NCI-H748 (cell line): Measurements from ENCODE around the gene BPIFB6.

Experiments used
- DNase-seq: peaks from one replicate; lab custom pipeline; 2025; ENCODE audit not compliant: unreplicated experiment; lab: John Stamatoyannopoulos, UW

BPIFB6 gene

DNA sequence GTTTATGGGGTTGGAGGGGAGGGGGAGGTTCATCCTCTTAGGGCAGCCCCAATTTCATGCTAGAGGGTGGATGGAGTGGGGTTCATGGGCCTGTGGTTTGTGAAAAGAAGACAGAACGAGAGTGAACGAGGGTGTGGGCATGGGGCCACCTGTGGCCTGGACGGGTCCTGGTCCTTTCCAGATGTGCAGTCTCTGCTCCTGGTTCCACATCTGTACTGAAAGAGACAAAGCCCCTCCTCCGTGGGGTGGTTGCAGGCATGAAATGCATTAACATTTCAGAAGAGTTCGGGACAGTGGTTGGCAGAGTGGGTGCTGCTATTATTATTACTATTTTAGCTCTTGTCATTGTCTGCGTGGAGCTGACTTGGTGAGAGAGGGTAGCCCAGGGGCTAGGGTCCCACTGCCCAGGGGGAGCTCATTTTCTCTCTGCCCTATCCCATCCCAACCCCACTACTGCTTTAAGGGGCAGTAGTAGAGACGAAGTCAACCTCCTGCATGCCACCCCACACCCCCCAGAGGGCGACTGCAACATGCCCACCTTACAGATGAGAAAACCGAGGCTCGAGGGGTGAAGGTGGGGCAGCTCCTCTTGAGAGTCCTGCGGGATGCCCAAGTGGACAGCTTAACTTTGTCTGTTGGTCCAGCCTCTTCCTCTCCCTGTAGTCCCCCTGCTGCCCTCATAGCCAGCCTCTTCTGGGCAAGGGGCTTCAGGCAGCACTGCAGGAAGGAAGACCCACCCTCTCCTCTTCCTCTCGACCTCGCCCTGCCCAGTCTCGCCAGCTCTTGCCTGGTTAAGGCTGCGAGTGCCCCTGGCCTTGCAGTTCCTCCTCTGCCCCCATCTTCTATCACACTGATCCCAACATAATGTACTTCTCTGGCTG, 15.5 kb upstream of the BPIFB6 start:
- DNase-seq, result no peak

GRCh38 chr20:33016581-33017109, 14.8 kb upstream of the BPIFB6 start:
- DNase-seq, result no peak

GRCh38 chr20:33017542-33017941, 13.9 kb upstream of the BPIFB6 start:
- no peak for DNase-seq

- no peak for DNase-seq
Measured at GRCh38 chr20:33018169-33018931, 13.1 kb upstream of the BPIFB6 start.

DNA sequence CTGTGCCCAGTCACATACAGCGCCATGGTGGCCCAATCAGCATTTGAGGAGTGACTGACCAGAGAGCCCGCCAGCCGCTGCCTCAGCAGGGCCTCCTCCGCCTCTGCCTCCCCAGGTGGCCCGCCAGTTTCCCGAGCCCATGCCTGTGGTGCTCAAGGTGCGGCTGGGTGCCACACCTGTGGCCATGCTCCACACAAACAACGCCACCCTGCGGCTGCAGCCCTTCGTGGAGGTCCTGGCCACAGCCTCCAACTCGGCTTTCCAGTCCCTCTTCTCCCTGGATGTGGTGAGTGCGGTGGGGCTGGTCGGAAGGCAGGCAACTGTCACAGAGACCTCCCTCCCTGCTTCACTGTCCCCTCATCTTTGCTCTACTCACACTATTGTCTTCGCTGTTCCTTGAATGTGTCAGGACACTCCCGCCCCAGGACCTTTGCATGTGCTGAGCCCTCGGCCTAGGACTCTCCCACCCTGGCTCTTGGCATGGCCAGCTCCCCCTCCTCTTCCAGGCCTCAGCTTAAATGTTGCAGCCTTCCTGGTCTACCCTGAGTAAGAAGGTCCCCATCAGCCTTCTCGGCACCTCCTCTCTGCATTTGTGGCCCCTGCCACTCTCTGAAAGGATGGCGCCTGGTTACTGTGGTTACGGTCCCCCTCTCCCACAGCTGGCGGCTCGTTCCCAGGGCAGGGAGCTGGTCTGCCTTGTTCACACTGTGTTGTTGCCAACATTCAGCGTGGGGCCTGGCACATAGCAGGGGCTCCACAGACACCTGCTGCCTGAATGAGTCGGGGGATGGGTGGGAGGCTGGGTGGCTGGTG, 11.8 kb upstream of the BPIFB6 start:
- DNase-seq, result peak; percentile 22

DNA sequence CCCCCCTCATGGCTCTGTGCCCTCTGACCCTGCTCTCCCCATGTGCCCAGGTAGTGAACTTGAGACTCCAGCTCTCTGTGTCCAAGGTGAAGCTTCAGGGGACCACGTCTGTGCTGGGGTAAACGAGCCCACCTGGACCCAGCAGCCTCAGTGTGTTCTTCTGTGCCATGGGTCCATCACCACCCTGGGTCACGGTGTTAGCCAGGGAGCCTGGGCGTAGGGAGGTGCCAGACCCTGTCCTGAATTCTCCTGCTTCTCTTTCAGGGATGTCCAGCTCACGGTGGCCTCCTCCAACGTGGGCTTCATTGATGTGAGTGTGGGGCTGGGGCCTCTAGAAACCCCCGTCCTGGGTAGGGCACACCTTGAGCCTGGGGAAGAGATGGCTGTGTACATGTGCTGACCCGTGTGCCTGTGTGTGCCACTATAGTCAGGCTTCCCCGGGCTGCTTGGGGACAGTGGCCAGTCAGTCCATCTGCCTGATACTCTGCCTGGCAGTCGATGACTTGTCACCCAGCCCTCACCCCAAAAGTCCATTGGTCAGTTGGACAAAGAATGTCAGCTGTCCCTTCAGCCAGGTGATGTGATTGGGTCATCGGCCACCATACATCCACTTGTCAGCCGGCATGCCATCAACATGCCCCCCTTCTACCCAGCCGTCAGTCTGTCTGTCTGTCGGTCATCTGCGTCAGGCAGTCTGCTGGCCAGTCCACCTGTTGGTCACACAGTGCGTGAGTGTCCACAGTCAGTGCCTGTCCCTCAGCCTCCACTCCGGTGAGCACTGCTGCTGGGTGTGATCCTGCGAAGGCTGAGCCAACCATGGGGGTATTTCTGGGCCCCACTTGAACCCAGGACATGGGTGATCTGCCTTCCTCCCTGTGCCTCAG, 10.9 kb upstream of the BPIFB6 start:
- no peak for DNase-seq

DNA sequence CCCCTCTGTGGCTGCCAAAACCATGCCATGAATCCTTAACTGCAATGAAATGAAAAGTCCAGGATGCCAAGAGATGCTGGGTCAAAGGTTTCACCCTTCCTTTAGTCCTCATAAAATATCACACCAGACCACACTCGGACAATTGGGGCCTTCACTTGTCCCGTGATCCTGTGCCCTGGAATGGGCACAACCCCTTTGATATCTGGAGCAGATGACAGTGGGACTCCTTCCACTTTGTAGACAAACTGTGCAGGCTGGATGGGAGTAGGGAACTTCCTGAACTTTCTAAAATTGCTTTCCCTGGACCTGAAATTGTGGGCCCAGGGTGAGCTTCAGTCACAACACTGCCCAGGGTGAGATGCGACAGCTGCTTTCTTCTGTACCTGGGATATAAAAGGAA, 9.6 kb upstream of the BPIFB6 start:
- DNase-seq, result no peak

DNA sequence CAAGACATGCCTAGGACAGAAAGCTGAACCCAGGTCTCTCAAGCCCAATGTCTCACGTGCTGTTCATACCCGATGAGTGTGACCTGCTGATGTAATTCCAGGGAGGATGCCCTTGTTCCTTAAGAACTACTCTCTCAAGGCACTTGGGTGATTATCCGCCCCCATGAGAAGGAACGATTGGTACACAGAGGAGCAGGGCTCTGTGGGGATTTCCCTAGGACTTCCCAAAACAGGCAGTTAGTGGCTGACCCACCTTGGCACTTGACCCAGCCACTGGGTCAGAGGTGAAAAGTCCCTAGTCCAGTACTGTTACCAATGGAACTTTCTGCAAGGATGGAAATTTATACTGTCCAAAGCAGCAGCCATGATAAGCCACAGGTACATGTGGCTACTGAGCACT, 9.2 kb upstream of the BPIFB6 start:
- DNase-seq, result no peak

GRCh38 chr20:33022694-33023438, 8.6 kb upstream of the BPIFB6 start:
- no peak for DNase-seq

- no peak for DNase-seq
Measured at GRCh38 chr20:33023439-33024242, 7.8 kb upstream of the BPIFB6 start.

DNA sequence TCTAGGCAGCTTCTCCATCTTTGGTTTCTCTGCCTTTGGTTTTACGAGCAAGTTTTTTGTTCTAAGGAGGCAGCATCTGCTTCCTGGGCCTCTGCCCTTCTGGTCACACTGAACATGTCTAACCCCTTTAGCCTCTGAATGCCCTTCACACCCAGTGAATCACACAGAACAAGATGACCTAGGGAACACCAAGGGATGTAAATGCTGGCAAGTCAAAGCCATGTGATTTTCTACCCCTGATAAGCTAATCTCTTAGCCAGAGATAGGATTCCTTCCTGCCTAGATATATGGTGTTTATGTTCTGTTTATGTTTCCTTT, 7.2 kb upstream of the BPIFB6 start:
- DNase-seq, result no peak

- DNase-seq, result no peak
Measured at GRCh38 chr20:33024609-33025317, 6.7 kb upstream of the BPIFB6 start.

GRCh38 chr20:33025318-33025876, 6.1 kb upstream of the BPIFB6 start:
- no peak for DNase-seq

- no peak for DNase-seq
Measured at GRCh38 chr20:33026072-33026778, 5.2 kb upstream of the BPIFB6 start.

DNA sequence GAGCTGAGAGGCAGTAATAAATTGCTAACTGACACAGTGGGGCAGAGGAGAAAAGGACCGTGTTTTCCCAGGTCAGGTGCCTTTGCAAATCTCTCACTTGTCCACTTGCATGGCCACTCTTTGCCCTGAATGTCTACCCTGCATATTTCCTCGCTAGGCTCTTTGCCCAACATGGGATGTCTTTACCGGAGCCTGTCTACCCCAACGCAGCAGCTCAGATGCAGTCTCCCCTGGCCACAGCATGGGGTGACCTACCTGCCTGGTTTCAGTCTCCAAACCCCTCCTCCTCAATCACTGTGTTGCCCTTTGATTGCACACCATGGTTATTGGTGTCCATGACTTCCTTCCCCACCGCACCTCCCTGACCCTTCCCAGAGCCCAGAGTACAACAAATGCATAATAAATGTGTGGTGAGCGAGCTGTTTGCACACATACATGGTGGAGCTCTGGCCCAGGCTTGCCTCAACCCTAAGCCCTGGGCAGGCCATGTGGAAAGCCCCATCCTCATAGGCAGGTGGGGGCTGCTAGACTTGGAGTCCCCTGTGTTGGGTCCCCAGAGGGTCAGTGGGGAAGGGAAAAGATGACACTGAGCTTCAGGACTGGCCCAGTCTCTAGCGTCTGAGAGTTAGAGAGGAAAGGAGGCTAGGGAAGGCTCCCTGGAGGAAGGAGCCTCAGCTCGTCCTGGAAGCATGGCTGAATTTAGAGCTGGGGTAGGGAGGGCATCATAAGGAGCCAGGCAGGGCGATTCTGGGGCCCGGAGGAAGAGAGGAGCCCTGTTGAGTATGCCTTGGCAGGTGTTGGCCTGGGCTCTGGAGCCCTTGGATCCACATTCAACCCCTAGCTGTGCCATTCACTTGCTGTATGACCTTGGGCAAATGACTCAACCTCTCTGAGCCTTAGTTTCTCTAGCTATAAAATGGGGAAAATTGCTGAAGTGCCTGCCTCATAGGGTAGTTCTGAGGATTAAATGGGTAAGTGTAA, 4.4 kb upstream of the BPIFB6 start:
- DNase-seq, result no peak
